LNCaP clone FGC (cell line): Measurements from ENCODE around the gene GPR89A.
"Not testable (repeated sequence)": the region's sequence is repeated elsewhere in the genome, so short reads cannot be mapped to it uniquely, and the experiment has no call there.

Experiments used
- DNase-seq: peaks from one replicate; pipeline ENCODE4 v3.0.0-alpha.2; 2011; ENCODE audit warnings: low read depth
- H3K4me3 ChIP-seq: 2 replicates; pipeline ENCODE4 v1.5.1; 2011; ENCODE audit warnings: mild to moderate bottlenecking, low read depth, low read length, control low read depth
- CTCF ChIP-seq: IDR thresholded peaks from 2 replicates; pipeline ENCODE4 v1.5.1; 2012; ENCODE audit warnings: mild to moderate bottlenecking; ENCODE audit not compliant: control insufficient read depth, insufficient read depth; ENCODE audit errors: extremely low read depth

GPR89A gene

GRCh38 chr1:145607833-145608733 lies at the start of gene GPR89A:
GPR89A (plus strand) TSS chr1:145607988; CDS start chr1:145608134, 146 bp downstream.
- DNase-seq, result peak; percentile 73
- H3K4me3 ChIP-seq, result peak within 1 kb of the TSS; percentile 80

- not testable (repeated sequence) for H3K4me3 ChIP-seq, DNase-seq
Observed at GRCh38 chr1:145586820-145587219, 21.0 kb upstream of the GPR89A start.

- H3K4me3 ChIP-seq, DNase-seq: not testable (repeated sequence)
Observed at GRCh38 chr1:145590806-145591205, 17.0 kb upstream of the GPR89A start.

GRCh38 chr1:145592347-145592746 lies 15.4 kb upstream of the GPR89A start:
- DNase-seq, H3K4me3 ChIP-seq: not testable (repeated sequence)

GRCh38 chr1:145595421-145595820 lies 12.4 kb upstream of the GPR89A start:
- H3K4me3 ChIP-seq, DNase-seq: not testable (repeated sequence)

- DNase-seq, H3K4me3 ChIP-seq: not testable (repeated sequence)
Observed at GRCh38 chr1:145596236-145596635, 11.6 kb upstream of the GPR89A start.

GRCh38 chr1:145599426-145599825 lies 8.4 kb upstream of the GPR89A start:
- not testable (repeated sequence) for DNase-seq, H3K4me3 ChIP-seq

GRCh38 chr1:145601593-145601992 lies 6.2 kb upstream of the GPR89A start:
- H3K4me3 ChIP-seq, result no peak overlapping the region
- TF ChIP-seq CTCF, result no peak
- DNase-seq, result no peak

GRCh38 chr1:145606840-145607239 lies 948 bp upstream of the GPR89A start:
- not testable (repeated sequence) for DNase-seq, H3K4me3 ChIP-seq

GRCh38 chr1:145607289-145607688 lies 499 bp upstream of the GPR89A start:
- not testable (repeated sequence) for DNase-seq, H3K4me3 ChIP-seq

- not testable (repeated sequence) for H3K4me3 ChIP-seq
Observed at GRCh38 chr1:145610744-145611143, 3.0 kb downstream of the GPR89A start.

GRCh38 chr1:145620073-145620472 lies 12.3 kb downstream of the GPR89A start:
- not testable (repeated sequence) for DNase-seq, H3K4me3 ChIP-seq

More at GRCh38 chr1:145610744-145611143, 3.0 kb downstream of the GPR89A start:
- not testable (repeated sequence) for DNase-seq

GRCh38 chr1:145622177-145622576 lies 14.4 kb downstream of the GPR89A start:
- not testable (repeated sequence) for H3K4me3 ChIP-seq, DNase-seq

- not testable (repeated sequence) for H3K4me3 ChIP-seq, DNase-seq
Observed at GRCh38 chr1:145636237-145636636, 28.4 kb downstream of the GPR89A start.

- not testable (repeated sequence) for DNase-seq, H3K4me3 ChIP-seq
Observed at GRCh38 chr1:145641886-145642285, 34.1 kb downstream of the GPR89A start.

GRCh38 chr1:145643990-145644389 lies 36.2 kb downstream of the GPR89A start:
- not testable (repeated sequence) for DNase-seq, H3K4me3 ChIP-seq

GRCh38 chr1:145656245-145656943 lies 48.6 kb downstream of the GPR89A start:
- DNase-seq, H3K4me3 ChIP-seq: not testable (repeated sequence)

- H3K4me3 ChIP-seq, DNase-seq: not testable (repeated sequence)
Observed at GRCh38 chr1:145662502-145662901, 54.7 kb downstream of the GPR89A start.
